ENCODE results near the gene PLPPR2.
"Not testable (repeated sequence)": the region's sequence is repeated elsewhere in the genome, so short reads cannot be mapped to it uniquely, and the experiment has no call there.

PLPPR2 gene

DNA sequence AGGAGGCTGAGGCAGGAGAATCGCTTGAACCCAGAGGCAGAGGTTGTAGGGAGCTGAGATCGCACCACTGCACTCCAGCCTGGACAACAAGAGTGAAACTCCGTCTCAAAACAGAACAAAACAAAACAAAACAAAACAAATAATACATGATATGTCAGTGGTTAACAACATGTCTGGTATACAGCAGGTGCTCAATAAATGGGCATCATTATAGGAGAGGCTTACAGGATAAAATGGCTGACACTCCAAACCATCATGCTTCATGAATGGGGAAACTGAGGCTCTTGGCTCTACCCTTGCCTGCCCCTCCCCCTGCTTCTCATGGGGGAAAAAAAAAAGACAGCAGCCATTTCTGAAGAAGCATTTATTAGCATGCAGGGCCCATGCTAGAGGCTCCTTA lies 12.8 kb upstream of the PLPPR2 start:
- H3K9me3 ChIP-seq (ENCODE audit: control insufficient read depth, insufficient read depth, low read depth, low read length), result peaks cover 4% of the 10 kb centered on the region; the same call in 1 of the 2 replicates
- H3K27ac ChIP-seq (ENCODE audit: low read depth, low read length), result no peak overlapping the region
- no peak overlapping the region for H3K9ac ChIP-seq (ENCODE audit: low read length)
- H3K27me3 ChIP-seq (ENCODE audit: control insufficient read depth, insufficient read depth, low read length), result no peaks in the 10 kb centered on the region
- peaks cover 10% of the 10 kb centered on the region for H3K4me1 ChIP-seq (ENCODE audit: control insufficient read depth, insufficient read depth, low read length)
- no peak overlapping the region for H3K4me3 ChIP-seq (ENCODE audit: low read depth, low read length)
- peaks cover 12% of the 10 kb centered on the region for H3K36me3 ChIP-seq (ENCODE audit: control insufficient read depth, insufficient read depth, low read length)

DNA sequence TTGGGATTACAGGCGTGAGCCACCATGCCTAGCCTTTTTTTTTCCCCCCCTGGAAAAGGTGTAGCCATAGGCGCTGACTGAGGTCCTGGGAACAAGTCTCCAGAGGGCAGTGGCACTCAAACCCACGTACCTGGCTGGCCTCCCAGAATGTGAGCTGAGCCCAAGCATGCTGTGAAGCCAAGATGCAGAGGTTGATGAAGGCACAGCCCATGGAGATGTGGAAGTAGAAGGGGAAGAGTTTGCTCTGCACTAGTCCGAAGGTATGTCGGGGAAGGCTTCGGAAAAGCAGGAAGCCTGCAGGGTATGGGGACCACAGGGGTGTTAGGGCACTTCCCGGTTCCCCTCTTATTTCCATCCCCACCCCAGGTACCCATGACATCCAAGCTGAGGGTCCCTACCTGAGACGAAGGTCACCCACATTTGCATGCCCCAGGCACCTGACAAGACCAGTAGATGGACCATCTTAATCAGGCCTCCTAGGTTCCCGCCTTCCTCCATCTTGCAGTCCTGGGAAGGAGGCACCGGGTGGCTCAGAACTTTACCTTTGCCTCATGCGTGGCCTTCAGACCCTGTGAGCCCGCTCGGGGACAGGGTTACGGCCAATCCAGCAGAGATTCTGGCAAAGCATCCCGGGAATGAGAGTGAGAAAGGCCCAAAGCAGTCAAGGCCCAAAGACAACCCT lies 10.0 kb upstream of the PLPPR2 start:
- Histone ChIP-seq H3K4me3 (ENCODE audit: low read depth, low read length) (peak overlapping the region; percentile 96), H3K9ac (ENCODE audit: low read length) (peak overlapping the region; percentile 65), H3K36me3 (ENCODE audit: control insufficient read depth, insufficient read depth, low read length) (peaks cover 12% of the 10 kb centered on the region), H3K27ac (ENCODE audit: low read depth, low read length) (no peak overlapping the region), H3K9me3 (ENCODE audit: control insufficient read depth, insufficient read depth, low read depth, low read length) (peaks cover 11% of the 10 kb centered on the region), H3K4me1 (ENCODE audit: control insufficient read depth, insufficient read depth, low read length) (peaks cover 4% of the 10 kb centered on the region; the same call in 1 of the 2 replicates), H3K27me3 (ENCODE audit: control insufficient read depth, insufficient read depth, low read length) (no peaks in the 10 kb centered on the region)

DNA sequence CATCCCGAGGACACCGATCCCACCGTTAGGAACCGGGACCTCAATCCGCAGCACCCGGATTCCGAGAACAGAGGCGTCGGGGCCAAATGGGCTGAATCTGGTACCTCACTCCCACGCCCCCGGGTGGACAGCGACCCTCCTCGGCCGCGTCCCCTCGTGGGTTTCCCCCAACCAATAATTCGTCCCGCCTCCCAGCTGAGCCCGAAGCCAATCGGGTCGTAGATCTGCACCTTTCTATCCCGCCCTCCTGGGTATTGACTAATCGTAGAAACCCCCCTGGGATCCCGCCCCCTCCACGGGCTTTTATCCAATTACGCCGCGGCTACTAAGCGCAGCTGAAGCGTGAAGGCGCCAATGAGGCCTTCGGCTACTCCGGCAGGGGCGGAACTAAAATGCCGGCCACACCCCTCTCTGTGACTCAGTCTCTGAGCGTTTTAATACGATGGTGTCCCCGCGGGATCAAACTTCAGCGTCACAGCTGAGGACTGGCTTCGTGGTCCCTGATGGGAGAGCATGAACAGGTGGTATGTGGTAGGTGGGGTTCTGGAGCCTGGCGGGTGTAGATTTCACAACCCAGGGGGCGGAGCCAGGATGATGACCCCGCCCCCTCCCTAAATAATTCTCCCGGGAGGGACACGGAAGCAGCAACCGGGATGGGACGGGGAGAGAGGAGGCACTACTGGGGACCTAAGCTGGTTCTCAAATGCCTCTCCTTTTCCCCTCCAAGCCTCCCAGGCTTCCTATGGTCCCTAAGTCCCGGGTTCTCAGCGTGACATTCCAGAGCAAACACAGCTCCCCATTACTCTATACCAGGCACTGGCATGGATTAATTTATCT lies 8.9 kb upstream of the PLPPR2 start, which contains the start of the genes CCDC159 and TMEM205:
Gene CCDC159 (plus strand): TSS at position 416 of the 837 bp plus-strand sequence. CDS start 88 bp downstream, at position 504.
Gene TMEM205 (minus strand): TSS at position 165 of the 837 bp plus-strand sequence. CDS start 649 bp downstream, outside the sequence.
- Histone ChIP-seq H3K4me1 (ENCODE audit: control insufficient read depth, insufficient read depth, low read length) (peaks cover 4% of the 10 kb centered on the region; the same call in 1 of the 2 replicates), H3K9me3 (ENCODE audit: control insufficient read depth, insufficient read depth, low read depth, low read length) (peaks cover 10% of the 10 kb centered on the region), H3K4me3 (ENCODE audit: low read depth, low read length) (peak within 1 kb of the TSS; percentile 96), H3K9ac (ENCODE audit: low read length) (peak within 1 kb of the TSS; percentile 65), H3K27me3 (ENCODE audit: control insufficient read depth, insufficient read depth, low read length) (no peaks in the 10 kb centered on the region), H3K27ac (ENCODE audit: low read depth, low read length) (no peak within 1 kb of the TSS), H3K36me3 (ENCODE audit: control insufficient read depth, insufficient read depth, low read length) (peaks cover 11% of the 10 kb centered on the region)

DNA sequence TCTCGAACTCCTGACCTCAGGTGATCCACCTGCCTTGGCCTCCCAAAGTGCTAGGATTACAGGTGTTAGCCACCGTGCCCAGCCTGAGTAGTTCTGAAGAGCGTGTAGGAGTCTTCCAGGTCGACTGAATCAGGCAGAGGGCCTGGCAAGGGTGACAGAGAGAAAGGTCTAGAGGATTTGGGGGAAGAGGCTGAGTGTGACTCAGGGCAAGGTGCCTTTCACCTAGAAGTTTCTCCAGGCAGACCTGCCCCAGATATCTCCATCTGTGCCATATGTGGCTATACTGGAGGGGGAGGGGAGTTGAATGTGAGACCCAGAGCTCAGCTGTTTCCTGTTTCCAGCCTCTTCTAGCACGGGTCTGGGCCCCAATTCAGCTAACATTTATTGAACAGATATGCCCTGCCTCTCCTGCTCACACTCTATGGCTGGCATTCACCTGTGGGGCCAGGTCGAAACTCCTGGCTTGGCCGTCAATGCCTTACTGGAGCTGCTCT lies 7.6 kb upstream of the PLPPR2 start:
- H3K4me3 ChIP-seq (ENCODE audit: low read depth, low read length), result no peak overlapping the region
- H3K27me3 ChIP-seq (ENCODE audit: control insufficient read depth, insufficient read depth, low read length), result no peaks in the 10 kb centered on the region
- 0 out of 2 replicates have a peak, but pooled peaks cover 3% of the 10 kb centered on the region for H3K36me3 ChIP-seq (ENCODE audit: control insufficient read depth, insufficient read depth, low read length)
- H3K9ac ChIP-seq (ENCODE audit: low read length), result no peak overlapping the region
- no peak overlapping the region for H3K27ac ChIP-seq (ENCODE audit: low read depth, low read length)
- peaks cover 7% of the 10 kb centered on the region for H3K9me3 ChIP-seq (ENCODE audit: control insufficient read depth, insufficient read depth, low read depth, low read length)
- peaks cover 4% of the 10 kb centered on the region for H3K4me1 ChIP-seq (ENCODE audit: control insufficient read depth, insufficient read depth, low read length)

GRCh38 chr19:11349171-11349570 lies 6.1 kb upstream of the PLPPR2 start:
- Histone ChIP-seq H3K36me3 (ENCODE audit: control insufficient read depth, insufficient read depth, low read length) (no peaks in the 10 kb centered on the region), H3K4me3 (ENCODE audit: low read depth, low read length) (no peak overlapping the region), H3K9me3 (ENCODE audit: control insufficient read depth, insufficient read depth, low read depth, low read length) (peaks cover 7% of the 10 kb centered on the region), H3K27ac (ENCODE audit: low read depth, low read length) (no peak overlapping the region), H3K4me1 (ENCODE audit: control insufficient read depth, insufficient read depth, low read length) (peaks cover 4% of the 10 kb centered on the region), H3K9ac (ENCODE audit: low read length) (no peak overlapping the region), H3K27me3 (ENCODE audit: control insufficient read depth, insufficient read depth, low read length) (no peaks in the 10 kb centered on the region)

GRCh38 chr19:11354102-11354501 lies 1.1 kb upstream of the PLPPR2 start:
- H3K9me3 ChIP-seq (ENCODE audit: control insufficient read depth, insufficient read depth, low read depth, low read length); H3K36me3 ChIP-seq (ENCODE audit: control insufficient read depth, insufficient read depth, low read length); H3K27ac ChIP-seq (ENCODE audit: low read depth, low read length); H3K9ac ChIP-seq (ENCODE audit: low read length); H3K4me1 ChIP-seq (ENCODE audit: control insufficient read depth, insufficient read depth, low read length); H3K4me3 ChIP-seq (ENCODE audit: low read depth, low read length): not testable (repeated sequence)
- H3K27me3 ChIP-seq (ENCODE audit: control insufficient read depth, insufficient read depth, low read length), result peaks cover 32% of the 10 kb centered on the region

GRCh38 chr19:11356074-11356397 lies 804 bp downstream of the PLPPR2 start:
- Histone ChIP-seq H3K27ac (ENCODE audit: low read depth, low read length) (no peak overlapping the region), H3K4me3 (ENCODE audit: low read depth, low read length) (peak overlapping the region; percentile 46), H3K36me3 (ENCODE audit: control insufficient read depth, insufficient read depth, low read length) (no peaks in the 10 kb centered on the region), H3K27me3 (ENCODE audit: control insufficient read depth, insufficient read depth, low read length) (peaks cover 47% of the 10 kb centered on the region), H3K9me3 (ENCODE audit: control insufficient read depth, insufficient read depth, low read depth, low read length) (no peaks in the 10 kb centered on the region), H3K4me1 (ENCODE audit: control insufficient read depth, insufficient read depth, low read length) (peaks cover 6% of the 10 kb centered on the region; the same call in 1 of the 2 replicates), H3K9ac (ENCODE audit: low read length) (no peak overlapping the region)

GRCh38 chr19:11356676-11357550 lies 1.7 kb downstream of the PLPPR2 start:
- Histone ChIP-seq H3K27ac (ENCODE audit: low read depth, low read length) (no peak overlapping the region), H3K4me3 (ENCODE audit: low read depth, low read length) (no peak overlapping the region), H3K36me3 (ENCODE audit: control insufficient read depth, insufficient read depth, low read length) (no peaks in the 10 kb centered on the region)

GRCh38 chr19:11359421-11359820 lies 4.2 kb downstream of the PLPPR2 start:
- Histone ChIP-seq H3K4me3 (ENCODE audit: low read depth, low read length) (no peak overlapping the region), H3K9ac (ENCODE audit: low read length) (no peak overlapping the region), H3K27ac (ENCODE audit: low read depth, low read length) (no peak overlapping the region), H3K36me3 (ENCODE audit: control insufficient read depth, insufficient read depth, low read length) (no peaks in the 10 kb centered on the region), H3K9me3 (ENCODE audit: control insufficient read depth, insufficient read depth, low read depth, low read length) (no peaks in the 10 kb centered on the region), H3K27me3 (ENCODE audit: control insufficient read depth, insufficient read depth, low read length) (peaks cover 51% of the 10 kb centered on the region), H3K4me1 (ENCODE audit: control insufficient read depth, insufficient read depth, low read length) (peaks cover 10% of the 10 kb centered on the region; the same call in 1 of the 2 replicates)

More at GRCh38 chr19:11356676-11357550, 1.7 kb downstream of the PLPPR2 start:
- Histone ChIP-seq H3K4me1 (ENCODE audit: control insufficient read depth, insufficient read depth, low read length) (peaks cover 8% of the 10 kb centered on the region; the same call in 1 of the 2 replicates), H3K9ac (ENCODE audit: low read length) (no peak overlapping the region), H3K9me3 (ENCODE audit: control insufficient read depth, insufficient read depth, low read depth, low read length) (no peaks in the 10 kb centered on the region), H3K27me3 (ENCODE audit: control insufficient read depth, insufficient read depth, low read length) (peaks cover 51% of the 10 kb centered on the region)

DNA sequence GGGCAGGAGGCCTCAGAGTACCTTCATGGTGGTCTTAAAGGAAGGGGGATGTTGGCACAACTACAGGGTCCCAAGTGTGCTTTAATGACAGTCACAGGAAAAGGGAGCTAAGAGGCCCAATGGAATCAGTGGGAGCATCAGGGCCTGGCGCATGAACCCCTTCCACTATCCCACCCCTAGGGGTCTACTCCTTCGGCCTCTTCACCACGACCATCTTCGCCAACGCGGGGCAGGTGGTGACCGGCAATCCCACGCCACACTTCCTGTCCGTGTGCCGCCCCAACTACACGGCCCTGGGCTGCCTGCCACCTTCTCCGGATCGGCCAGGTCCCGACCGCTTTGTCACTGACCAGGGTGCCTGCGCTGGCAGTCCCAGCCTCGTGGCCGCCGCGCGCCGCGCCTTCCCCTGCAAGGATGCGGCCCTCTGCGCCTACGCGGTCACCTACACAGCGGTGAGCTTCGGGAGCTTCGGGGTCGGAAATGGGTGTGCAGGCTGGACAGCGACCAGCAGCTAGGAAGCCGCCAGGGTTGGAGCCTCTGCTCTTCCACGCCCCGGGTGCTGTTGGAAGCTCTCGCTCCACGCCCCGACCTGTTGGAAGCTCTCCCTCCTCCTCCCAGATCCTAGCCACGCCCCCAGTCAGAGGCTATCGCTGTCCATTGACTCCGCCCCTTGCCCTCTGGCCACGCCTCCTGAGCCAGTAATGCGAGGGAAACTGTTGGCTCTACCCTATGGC lies 6.0 kb downstream of the PLPPR2 start:
- H3K27ac ChIP-seq (ENCODE audit: low read depth, low read length), result no peak overlapping the region
- H3K4me1 ChIP-seq (ENCODE audit: control insufficient read depth, insufficient read depth, low read length), result peaks cover 6% of the 10 kb centered on the region; the same call in 1 of the 2 replicates
- no peaks in the 10 kb centered on the region for H3K36me3 ChIP-seq (ENCODE audit: control insufficient read depth, insufficient read depth, low read length)
- H3K9me3 ChIP-seq (ENCODE audit: control insufficient read depth, insufficient read depth, low read depth, low read length), result no peaks in the 10 kb centered on the region
- H3K9ac ChIP-seq (ENCODE audit: low read length), result no peak overlapping the region
- H3K4me3 ChIP-seq (ENCODE audit: low read depth, low read length), result peak overlapping the region; percentile 61
- peaks cover 44% of the 10 kb centered on the region for H3K27me3 ChIP-seq (ENCODE audit: control insufficient read depth, insufficient read depth, low read length)
